Measurements from ENCODE around the gene TAS1R1.

TAS1R1 gene

GRCh38 chr1:6591222-6591621 is 36.1 kb downstream of the TAS1R1 start:
- no peak overlapping the region for H3K4ac ChIP-seq (ENCODE audit: low read length)
- no peak overlapping the region for H4K8ac ChIP-seq (ENCODE audit: low read depth, low read length)
- peak overlapping the region; percentile 8 for H3K23ac ChIP-seq (ENCODE audit: low read depth, low read length, poor library complexity)
- H3K4me3 ChIP-seq (ENCODE audit: low read length in 2 of 2) = no peak overlapping the region
- no peak for DNase-seq (ENCODE audit: low spot score)
- peaks cover 8% of the 10 kb centered on the region for H3K79me1 ChIP-seq (ENCODE audit: low read depth, low read length)
- no peak overlapping the region for H4K91ac ChIP-seq (ENCODE audit: low read depth, low read length, poor library complexity)
- H3K27me3 ChIP-seq (ENCODE audit: control insufficient read depth in 3 of 3, insufficient read depth in 3 of 3, low read depth in 1 of 3, low read length in 3 of 3) = no peaks in the 10 kb centered on the region
- no peak overlapping the region for H2AK5ac ChIP-seq (ENCODE audit: low read depth, low read length)
- no peak overlapping the region for H3K27ac ChIP-seq (replicated peaks; ENCODE audit: low read length)
- H2BK15ac ChIP-seq (ENCODE audit: low read length) = no peak overlapping the region
- H3K36me3 ChIP-seq (replicated peaks in 1 of 2; ENCODE audit: control insufficient read depth in 2 of 2, insufficient read depth in 2 of 2, low read length in 2 of 2) = peaks cover 53 to 91% of the 10 kb centered on the region in 2 donors
- H2AFZ ChIP-seq (ENCODE audit: low read length) = no peak overlapping the region
- no peaks in the 10 kb centered on the region for H3K9me3 ChIP-seq (replicated peaks in 1 of 2; ENCODE audit: control insufficient read depth in 2 of 2, insufficient read depth in 1 of 2, low read depth in 1 of 2, low read length in 2 of 2)
- no peak overlapping the region for H2BK12ac ChIP-seq (ENCODE audit: low read length)
- H3K9ac ChIP-seq (ENCODE audit: low read depth, low read length, poor library complexity) = peak overlapping the region; percentile 72
- no CpG with 5 or more reads among the region's 13 CpGs for WGBS, 2 donors (ENCODE audit: extremely low coverage in 2 of 2, insufficient read length in 2 of 2, insufficient replicate concordance in 1 of 2)
- no peak overlapping the region for H2BK5ac ChIP-seq (ENCODE audit: low read length)
- H3K4me2 ChIP-seq (ENCODE audit: insufficient read depth, low read length, poor library complexity, severe bottlenecking) = no peak overlapping the region
- H3K14ac ChIP-seq (ENCODE audit: low read length) = no peak overlapping the region
- H3K4me1 ChIP-seq (ENCODE audit: control insufficient read depth in 2 of 2, insufficient read depth in 1 of 2, low read depth in 1 of 2, low read length in 2 of 2) = no peaks in the 10 kb centered on the region
- H2BK120ac ChIP-seq (ENCODE audit: low read depth, low read length) = no peak overlapping the region
- H3K18ac ChIP-seq (ENCODE audit: low read length) = no peak overlapping the region

DNA sequence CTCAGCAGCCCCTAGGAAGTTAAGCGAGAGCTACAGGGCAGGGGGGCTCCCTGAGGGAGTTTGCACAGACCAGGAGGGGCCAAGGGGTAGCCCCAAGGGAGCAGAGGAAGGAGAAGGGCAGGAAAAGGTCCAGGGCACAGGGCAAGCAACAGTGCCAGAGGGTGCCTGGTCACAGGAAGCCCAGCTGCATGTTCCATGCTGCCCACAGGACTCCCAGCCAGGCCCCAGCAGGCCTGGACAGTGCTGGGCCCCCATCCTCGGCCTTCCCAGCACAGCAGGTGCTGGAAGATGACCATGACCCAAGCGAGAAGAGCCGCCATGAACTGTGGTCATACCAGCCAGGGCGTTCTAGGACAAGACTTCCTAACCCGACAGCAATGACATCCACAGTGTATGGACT is 36.5 kb downstream of the TAS1R1 start:
- peak overlapping the region; percentile 8 for H3K23ac ChIP-seq (ENCODE audit: low read depth, low read length, poor library complexity)

GRCh38 chr1:6592441-6592840 is 37.3 kb downstream of the TAS1R1 start:
- H2BK15ac ChIP-seq (ENCODE audit: low read length) = no peak overlapping the region
- H3K23ac ChIP-seq (ENCODE audit: low read depth, low read length, poor library complexity) = no peak overlapping the region
- no peak overlapping the region for H2BK120ac ChIP-seq (ENCODE audit: low read depth, low read length)
- no peaks in the 10 kb centered on the region for H3K27me3 ChIP-seq (ENCODE audit: control insufficient read depth in 3 of 3, insufficient read depth in 3 of 3, low read depth in 1 of 3, low read length in 3 of 3)
- H3K9ac ChIP-seq (ENCODE audit: low read depth, low read length, poor library complexity) = no peak overlapping the region
- H2AK5ac ChIP-seq (ENCODE audit: low read depth, low read length) = no peak overlapping the region
- H3K79me1 ChIP-seq (ENCODE audit: low read depth, low read length) = peaks cover 7% of the 10 kb centered on the region
- H3K14ac ChIP-seq (ENCODE audit: low read length) = no peak overlapping the region
- no peak overlapping the region for H2BK12ac ChIP-seq (ENCODE audit: low read length)
- peak overlapping the region; percentile 22 for H2BK5ac ChIP-seq (ENCODE audit: low read length)
- no peaks in the 10 kb centered on the region for H3K4me1 ChIP-seq (ENCODE audit: control insufficient read depth in 2 of 2, insufficient read depth in 1 of 2, low read depth in 1 of 2, low read length in 2 of 2)
- no peak overlapping the region for H3K27ac ChIP-seq (replicated peaks; ENCODE audit: low read length)
- no peak overlapping the region for H3K4ac ChIP-seq (ENCODE audit: low read length)
- WGBS, 2 donors (ENCODE audit: extremely low coverage in 2 of 2, insufficient read length in 2 of 2, insufficient replicate concordance in 1 of 2) = no CpG with 5 or more reads among the region's 5 CpGs
- H3K4me3 ChIP-seq (ENCODE audit: low read length in 2 of 2) = no peak overlapping the region
- no peak for DNase-seq (ENCODE audit: low spot score)
- no peak overlapping the region for H2AFZ ChIP-seq (ENCODE audit: low read length)
- no peak overlapping the region for H4K8ac ChIP-seq (ENCODE audit: low read depth, low read length)
- H3K18ac ChIP-seq (ENCODE audit: low read length) = no peak overlapping the region
- no peak overlapping the region for H3K4me2 ChIP-seq (ENCODE audit: insufficient read depth, low read length, poor library complexity, severe bottlenecking)
- H3K9me3 ChIP-seq (replicated peaks in 1 of 2; ENCODE audit: control insufficient read depth in 2 of 2, insufficient read depth in 1 of 2, low read depth in 1 of 2, low read length in 2 of 2) = no peaks in the 10 kb centered on the region
- H4K91ac ChIP-seq (ENCODE audit: low read depth, low read length, poor library complexity) = no peak overlapping the region
- H3K36me3 ChIP-seq (replicated peaks in 1 of 2; ENCODE audit: control insufficient read depth in 2 of 2, insufficient read depth in 2 of 2, low read length in 2 of 2) = peaks cover 58 to 98% of the 10 kb centered on the region in 2 donors

More for the DNA sequence above, 36.5 kb downstream of the TAS1R1 start:
- no peak overlapping the region for H3K27ac ChIP-seq (replicated peaks; ENCODE audit: low read length)
- H3K9me3 ChIP-seq (replicated peaks in 1 of 2; ENCODE audit: control insufficient read depth in 2 of 2, insufficient read depth in 1 of 2, low read depth in 1 of 2, low read length in 2 of 2) = no peaks in the 10 kb centered on the region
- H3K36me3 ChIP-seq (replicated peaks in 1 of 2; ENCODE audit: control insufficient read depth in 2 of 2, insufficient read depth in 2 of 2, low read length in 2 of 2) = peaks cover 55 to 96% of the 10 kb centered on the region in 2 donors
- H2BK15ac ChIP-seq (ENCODE audit: low read length) = no peak overlapping the region
- H3K4me1 ChIP-seq (ENCODE audit: control insufficient read depth in 2 of 2, insufficient read depth in 1 of 2, low read depth in 1 of 2, low read length in 2 of 2) = no peaks in the 10 kb centered on the region
- no peak for DNase-seq (ENCODE audit: low spot score)
- WGBS, 2 donors (ENCODE audit: extremely low coverage in 2 of 2, insufficient read length in 2 of 2, insufficient replicate concordance in 1 of 2) = no CpG with 5 or more reads among the region's 6 CpGs
- H4K8ac ChIP-seq (ENCODE audit: low read depth, low read length) = no peak overlapping the region
- H2BK12ac ChIP-seq (ENCODE audit: low read length) = no peak overlapping the region
- H2BK5ac ChIP-seq (ENCODE audit: low read length) = no peak overlapping the region
- H3K4me3 ChIP-seq (ENCODE audit: low read length in 2 of 2) = no peak overlapping the region
- no peak overlapping the region for H2BK120ac ChIP-seq (ENCODE audit: low read depth, low read length)
- no peak overlapping the region for H3K4me2 ChIP-seq (ENCODE audit: insufficient read depth, low read length, poor library complexity, severe bottlenecking)
- peaks cover 7% of the 10 kb centered on the region for H3K79me1 ChIP-seq (ENCODE audit: low read depth, low read length)
- no peak overlapping the region for H3K18ac ChIP-seq (ENCODE audit: low read length)
- H3K27me3 ChIP-seq (ENCODE audit: control insufficient read depth in 3 of 3, insufficient read depth in 3 of 3, low read depth in 1 of 3, low read length in 3 of 3) = no peaks in the 10 kb centered on the region
- H4K91ac ChIP-seq (ENCODE audit: low read depth, low read length, poor library complexity) = no peak overlapping the region
- H3K9ac ChIP-seq (ENCODE audit: low read depth, low read length, poor library complexity) = peak overlapping the region; percentile 72
- H3K14ac ChIP-seq (ENCODE audit: low read length) = no peak overlapping the region
- H2AFZ ChIP-seq (ENCODE audit: low read length) = no peak overlapping the region
- H2AK5ac ChIP-seq (ENCODE audit: low read depth, low read length) = no peak overlapping the region
- no peak overlapping the region for H3K4ac ChIP-seq (ENCODE audit: low read length)

DNA sequence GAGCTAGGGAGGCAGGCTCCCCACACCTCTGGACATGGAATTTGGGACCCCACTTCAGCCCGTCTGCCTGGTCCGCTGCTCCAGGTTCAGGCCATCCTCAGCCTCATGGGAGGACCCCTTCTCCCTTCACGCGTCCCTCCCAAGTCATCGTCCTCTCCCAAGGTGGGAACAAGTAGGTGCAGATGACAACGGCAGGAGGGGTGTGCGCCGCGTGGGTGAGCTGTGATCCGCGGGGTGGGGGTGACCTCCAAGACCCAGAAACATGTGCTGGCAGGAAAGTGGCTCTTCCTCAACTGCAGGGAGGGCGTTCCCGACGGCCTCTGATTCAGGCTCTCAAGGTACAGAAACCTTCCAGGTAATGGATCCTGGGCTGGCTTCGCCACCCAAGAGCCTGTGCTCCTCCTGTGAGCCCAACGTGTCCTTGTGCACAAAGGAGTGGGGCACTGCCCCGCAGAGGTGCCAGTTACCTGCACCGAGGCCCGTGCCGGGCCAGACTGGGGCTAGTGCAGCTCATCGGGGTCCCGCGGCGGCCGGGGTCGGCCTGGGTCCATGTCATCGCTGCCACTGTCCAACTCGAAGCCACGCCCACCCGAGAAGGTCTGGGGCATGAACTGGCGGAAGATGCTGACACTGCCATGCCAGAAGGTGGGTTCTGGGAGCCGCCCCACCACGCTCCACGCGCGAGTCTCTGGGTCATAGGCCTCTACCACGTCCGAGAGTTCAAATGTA is 37.9 kb downstream of the TAS1R1 start:
- no peaks in the 10 kb centered on the region for H3K27me3 ChIP-seq (ENCODE audit: control insufficient read depth in 3 of 3, insufficient read depth in 3 of 3, low read depth in 1 of 3, low read length in 3 of 3)
- H2AK5ac ChIP-seq (ENCODE audit: low read depth, low read length) = no peak overlapping the region
- no peak overlapping the region for H3K18ac ChIP-seq (ENCODE audit: low read length)
- no CpG with 5 or more reads among the region's 38 CpGs for WGBS, 2 donors (ENCODE audit: extremely low coverage in 2 of 2, insufficient read length in 2 of 2, insufficient replicate concordance in 1 of 2)
- H3K14ac ChIP-seq (ENCODE audit: low read length) = no peak overlapping the region
- H3K9ac ChIP-seq (ENCODE audit: low read depth, low read length, poor library complexity) = peak overlapping the region; percentile 50
- no peak overlapping the region for H2BK120ac ChIP-seq (ENCODE audit: low read depth, low read length)
- no peak overlapping the region for H3K27ac ChIP-seq (replicated peaks; ENCODE audit: low read length)
- peak overlapping the region; percentile 22 for H2BK5ac ChIP-seq (ENCODE audit: low read length)
- H2BK12ac ChIP-seq (ENCODE audit: low read length) = no peak overlapping the region
- H3K36me3 ChIP-seq (replicated peaks in 1 of 2; ENCODE audit: control insufficient read depth in 2 of 2, insufficient read depth in 2 of 2, low read length in 2 of 2) = peaks cover 58 to 98% of the 10 kb centered on the region in 2 donors
- H3K79me1 ChIP-seq (ENCODE audit: low read depth, low read length) = peaks cover 5% of the 10 kb centered on the region
- no peak overlapping the region for H3K4ac ChIP-seq (ENCODE audit: low read length)
- H3K4me3 ChIP-seq (ENCODE audit: low read length in 2 of 2) = no peak overlapping the region
- H2AFZ ChIP-seq (ENCODE audit: low read length) = no peak overlapping the region
- H4K8ac ChIP-seq (ENCODE audit: low read depth, low read length) = no peak overlapping the region
- H4K91ac ChIP-seq (ENCODE audit: low read depth, low read length, poor library complexity) = no peak overlapping the region
- no peak overlapping the region for H3K4me2 ChIP-seq (ENCODE audit: insufficient read depth, low read length, poor library complexity, severe bottlenecking)
- no peaks in the 10 kb centered on the region for H3K4me1 ChIP-seq (ENCODE audit: control insufficient read depth in 2 of 2, insufficient read depth in 1 of 2, low read depth in 1 of 2, low read length in 2 of 2)
- H3K23ac ChIP-seq (ENCODE audit: low read depth, low read length, poor library complexity) = peak overlapping the region; percentile 38
- DNase-seq (ENCODE audit: low spot score) = no peak
- no peak overlapping the region for H2BK15ac ChIP-seq (ENCODE audit: low read length)
- no peaks in the 10 kb centered on the region for H3K9me3 ChIP-seq (replicated peaks in 1 of 2; ENCODE audit: control insufficient read depth in 2 of 2, insufficient read depth in 1 of 2, low read depth in 1 of 2, low read length in 2 of 2)

All from neuronal stem cell (in vitro differentiated cells).